GM19328 (cell line): ENCODE data around the gene ESF1.

Experiments used
- ATAC-seq: cut with Tn5 transposase; IDR thresholded peaks from one replicate; pipeline ENCODE4 v1.9.1; 2021; ENCODE audit warnings: mild to moderate bottlenecking, moderate library complexity; ENCODE audit not compliant: unreplicated experiment

The ESF1 gene

GRCh38 chr20:13681248-13682125 lies 103.2 kb downstream of the ESF1 start:
- no peak for ATAC-seq

DNA sequence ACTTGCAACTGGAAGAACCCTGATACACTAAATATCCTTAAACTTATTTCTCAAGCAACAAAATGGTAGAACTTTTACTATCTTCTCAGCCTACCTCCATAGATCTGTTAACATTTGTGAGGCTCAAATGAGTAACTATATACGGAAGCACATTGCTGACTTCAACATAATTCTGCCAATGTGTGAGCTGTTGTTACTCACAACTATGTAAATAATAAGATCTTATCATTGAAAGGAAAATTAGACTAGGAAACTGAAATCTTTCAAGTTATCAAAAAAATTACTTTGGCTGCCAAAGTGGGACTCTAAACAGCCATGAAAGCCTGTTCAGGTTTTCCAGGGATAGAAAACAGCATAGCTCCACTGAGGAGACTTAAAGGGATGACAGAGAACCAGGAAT lies 105.8 kb downstream of the ESF1 start:
- no peak for ATAC-seq

DNA sequence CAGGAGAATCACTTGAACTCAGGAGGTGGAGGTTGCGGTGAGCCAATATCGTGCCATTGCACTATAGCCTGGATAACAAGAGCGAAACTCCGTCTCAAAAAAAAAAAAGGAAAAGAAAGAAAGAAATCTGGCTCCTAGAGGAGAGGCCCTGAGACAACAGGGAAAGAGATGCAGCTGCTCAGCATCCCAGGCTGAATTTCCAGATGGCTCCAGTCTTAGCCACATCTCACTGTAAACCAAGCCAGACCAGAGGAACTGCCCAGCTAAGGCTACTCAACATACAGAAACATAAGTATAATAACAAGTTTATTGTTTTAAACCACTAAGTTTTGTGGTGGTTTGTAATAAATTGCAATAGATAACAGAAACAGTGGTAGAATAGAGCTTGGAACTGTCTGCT lies 107.5 kb downstream of the ESF1 start:
- ATAC-seq = no peak

- no peak for ATAC-seq
Observed at GRCh38 chr20:13676682-13677081, 108.0 kb downstream of the ESF1 start.

DNA sequence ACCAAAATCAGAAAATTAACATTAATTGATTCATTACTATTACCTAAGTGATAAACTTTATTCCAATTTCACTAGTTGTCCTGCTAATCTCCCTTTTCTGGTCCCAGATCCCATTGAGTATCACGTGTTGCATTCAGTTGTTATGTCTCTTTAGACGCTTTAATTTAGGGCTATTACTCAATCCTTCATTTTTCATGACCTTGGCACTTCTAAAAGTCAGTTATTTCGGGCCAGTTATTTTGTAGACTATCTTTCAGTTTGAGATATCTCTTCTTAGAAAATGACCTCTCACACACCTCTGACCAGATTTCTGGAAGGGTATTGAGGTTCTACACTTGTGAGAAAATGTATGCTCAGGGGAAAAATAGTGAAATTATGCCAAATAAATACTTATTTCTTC lies 112.0 kb downstream of the ESF1 start:
- no peak for ATAC-seq

GRCh38 chr20:13671916-13672378 lies 112.8 kb downstream of the ESF1 start:
- no peak for ATAC-seq

GRCh38 chr20:13671512-13671911 lies 113.2 kb downstream of the ESF1 start:
- no peak for ATAC-seq

GRCh38 chr20:13670160-13670559 lies 114.6 kb downstream of the ESF1 start:
- ATAC-seq = no peak

DNA sequence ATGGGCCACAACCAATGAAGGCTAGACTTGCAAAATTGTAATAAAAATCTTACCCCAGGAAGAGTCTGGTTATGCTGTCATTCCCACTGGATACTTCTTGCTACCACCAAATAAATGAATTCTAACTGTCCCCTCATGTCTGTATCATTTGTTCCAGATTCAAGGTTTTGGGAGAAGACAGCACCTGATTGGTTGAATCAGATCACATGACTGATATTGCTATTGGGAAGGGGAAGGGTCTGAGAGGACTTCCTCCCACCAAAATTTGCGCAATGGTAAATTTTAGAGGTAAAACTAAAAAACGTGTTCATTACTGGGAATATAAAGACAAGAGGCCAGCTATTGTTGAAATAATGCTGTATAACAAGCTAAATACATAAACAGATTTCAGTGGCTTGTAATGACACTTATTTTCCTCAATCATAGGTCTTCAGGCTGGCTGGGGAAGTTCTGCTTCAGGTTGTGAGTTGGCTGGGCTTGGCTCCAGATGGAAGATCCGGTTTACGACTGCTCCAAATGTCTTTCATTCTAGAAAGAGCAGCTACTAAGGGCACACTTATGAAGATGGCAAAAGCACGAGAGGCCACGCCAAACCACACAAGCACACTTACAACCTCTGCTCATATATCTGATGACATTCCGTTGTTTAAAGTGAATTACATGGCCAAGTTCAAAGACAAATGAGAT lies 118.9 kb downstream of the ESF1 start:
- ATAC-seq = no peak
